Thymus (tissue), 11 donors: ENCODE results near the gene SBNO1. TPM values are rescaled to one million over a fixed set of nuclear protein-coding genes. Genes with fewer than 3 reads are reported as not detected.

Source experiments
- DNase-seq, 9 donors: peaks; one replicate each; pipeline ENCODE4 v3.0.0-alpha.2; 2013; ENCODE audit warnings: low spot score in 9 of 9, low read depth in 6 of 9, missing footprints in 1 of 9
- H3K27ac ChIP-seq, 2 donors: one replicate each; pipeline ENCODE4 v1.5.1; 2013; ENCODE audit warnings: control low read depth in 1 of 2, low read depth in 1 of 2, low read length in 1 of 2, mild to moderate bottlenecking in 1 of 2, moderate library complexity in 1 of 2
- H3K27me3 ChIP-seq, 2 donors: one replicate each; pipeline ENCODE4 v1.5.1; 2013; ENCODE audit warnings: low read length in 1 of 2; ENCODE audit not compliant: control insufficient read depth in 2 of 2, insufficient read depth in 1 of 2
- H3K36me3 ChIP-seq, 2 donors: one replicate each; pipeline ENCODE4 v1.5.1; 2013; ENCODE audit warnings: low read length in 1 of 2, mild to moderate bottlenecking in 1 of 2, moderate library complexity in 1 of 2; ENCODE audit not compliant: control insufficient read depth in 2 of 2, insufficient read depth in 2 of 2
- H3K4me1 ChIP-seq, 2 donors: one replicate each; pipeline ENCODE4 v1.5.1; 2013; ENCODE audit warnings: low read length in 2 of 2; ENCODE audit not compliant: control insufficient read depth in 2 of 2, insufficient read depth in 2 of 2
- H3K4me3 ChIP-seq, 2 donors: one replicate each; pipeline ENCODE4 v1.5.1; 2013; ENCODE audit warnings: low read length in 2 of 2, control low read depth in 1 of 2, mild to moderate bottlenecking in 1 of 2
- H3K9me3 ChIP-seq, 2 donors: one replicate each; pipeline ENCODE4 v1.5.1; 2013; ENCODE audit warnings: low read length in 1 of 2, mild to moderate bottlenecking in 1 of 2; ENCODE audit not compliant: control insufficient read depth in 2 of 2, insufficient read depth in 1 of 2
- WGBS: extraction: QIAGEN DNeasy Blood & Tissue Kit; methylation state at CpG from one replicate; pipeline ENCODE4 v1.1.7; 2013; 5-methylcytosine and 5-hydroxymethylcytosine counted together
- polyA plus RNA-seq: library from polyadenylated mRNA; stranded (reverse); fragments of 200-250 nt; gene quantifications from one replicate; pipeline ENCODE4 v1.2.3, GENCODE V29; 2013
- total RNA-seq: library from RNA; stranded (reverse); fragments of 120-200 nt; gene quantifications from one replicate; pipeline ENCODE4 v1.2.4, GENCODE V29; 2013
- donor health status: healthy.

The SBNO1 gene
- total and polyA plus RNA-seq, 2 donors, result 7.7 to 22.9 TPM

DNA sequence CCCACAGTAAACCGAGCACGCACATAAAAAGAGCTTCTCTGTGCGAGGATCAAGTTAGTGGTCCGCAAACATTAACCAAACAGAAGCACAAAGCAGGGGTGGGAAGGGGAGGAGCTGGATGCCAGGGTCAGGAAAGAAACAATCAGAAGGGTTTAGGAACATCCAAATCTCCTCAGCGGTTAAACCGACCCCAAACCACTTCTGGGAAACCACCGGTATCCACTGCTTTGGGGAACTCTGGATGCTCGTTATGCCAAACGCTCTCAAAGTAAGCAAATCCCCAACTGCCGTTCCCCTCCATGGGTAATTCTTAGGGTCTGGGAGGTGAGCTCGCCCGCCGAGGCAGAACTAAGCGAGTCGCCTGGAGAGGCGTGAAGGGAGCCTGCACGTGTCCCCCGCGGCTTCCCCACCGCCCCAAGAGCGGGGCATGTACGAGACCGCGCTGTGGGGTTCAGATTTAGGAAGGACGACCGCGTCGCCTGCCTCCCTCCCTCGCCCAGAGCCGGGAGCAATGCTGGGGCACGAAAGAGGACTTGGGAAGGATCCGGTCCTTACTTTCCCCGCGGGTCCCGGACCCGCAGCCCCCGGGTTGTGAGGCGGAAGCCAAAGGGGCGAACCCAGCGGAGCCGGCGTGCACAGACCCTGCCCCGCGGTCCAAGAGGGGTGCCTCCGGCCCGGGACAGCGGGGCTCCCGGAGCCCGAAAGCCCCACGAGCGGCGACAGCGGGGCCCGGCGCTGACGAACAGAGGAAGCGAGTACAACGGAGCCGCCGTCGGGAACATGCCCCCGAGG, 711 bp downstream of the SBNO1 start:
- H3K4me1 ChIP-seq, result peaks cover 7 to 11% of the 10 kb centered on the region in 2 donors
- DNase-seq, result peak in 5 of 9 donors; percentile 11 to 53 (median 26)
- H3K9me3 ChIP-seq, result no peaks in the 10 kb centered on the region
- H3K27ac ChIP-seq, result peak overlapping the region; percentile 79 to 90
- WGBS, result under 1% methylated on average over 62 of the region's 62 CpGs
- H3K36me3 ChIP-seq, result peaks cover 5 to 11% of the 10 kb centered on the region in 2 donors
- H3K27me3 ChIP-seq, result no peaks in the 10 kb centered on the region
- peak overlapping the region; percentile 75 to 93 for H3K4me3 ChIP-seq

DNA sequence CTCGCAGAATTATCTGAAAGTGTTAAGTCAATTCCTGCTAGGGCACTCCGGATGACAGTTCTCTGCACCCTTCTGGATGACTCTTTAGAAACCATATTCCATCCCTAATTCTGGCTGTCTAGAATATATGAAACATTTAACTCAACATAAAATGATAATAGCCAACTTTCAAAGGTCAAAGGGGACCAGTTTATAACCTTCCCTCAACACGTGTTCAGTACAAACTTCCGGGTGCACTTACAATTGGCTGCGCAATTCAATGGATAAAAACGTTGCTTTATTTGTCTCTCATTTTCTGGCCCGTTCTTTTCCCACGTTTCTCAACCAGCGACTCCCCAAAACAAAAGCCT, 1.3 kb downstream of the SBNO1 start:
- WGBS, result 7% methylated on average over 9 of the region's 9 CpGs
- Histone ChIP-seq H3K27me3 (no peaks in the 10 kb centered on the region), H3K36me3 (peaks cover 5 to 11% of the 10 kb centered on the region in 2 donors), H3K4me3 (peak overlapping the region; percentile 75 to 93), H3K9me3 (no peaks in the 10 kb centered on the region), H3K27ac (peak overlapping the region in 1 of 2 donors; percentile 79), H3K4me1 (peaks cover 7 to 11% of the 10 kb centered on the region in 2 donors)
- peak in 1 of 9 donors; percentile 17 for DNase-seq

DNA sequence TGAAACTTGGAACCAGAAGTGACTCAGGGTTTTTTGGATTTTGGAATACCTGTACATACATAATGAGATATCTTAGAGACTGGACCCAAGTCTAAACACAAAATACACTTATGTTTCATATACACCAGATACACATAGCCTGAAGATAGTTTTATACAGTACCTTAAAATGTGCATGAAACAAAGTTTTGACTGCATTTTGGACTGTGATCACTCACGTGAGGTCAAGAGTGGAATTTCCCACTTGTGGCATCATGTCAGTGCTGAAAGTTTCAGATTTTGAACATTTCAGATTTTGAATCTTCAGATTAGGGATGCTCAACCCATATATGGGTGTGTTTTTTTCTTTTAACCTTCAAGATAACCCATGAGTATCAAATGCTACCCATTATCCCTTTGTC, 6.6 kb downstream of the SBNO1 start:
- H3K9me3 ChIP-seq, result no peaks in the 10 kb centered on the region
- DNase-seq, result no peak
- H3K27me3 ChIP-seq, result no peaks in the 10 kb centered on the region
- H3K4me3 ChIP-seq, result no peak overlapping the region
- peaks cover 9 to 29% of the 10 kb centered on the region in 2 donors for H3K36me3 ChIP-seq
- 95% methylated on average over 1 of the region's 1 CpG for WGBS
- H3K27ac ChIP-seq, result no peak overlapping the region
- peaks cover 4 to 5% of the 10 kb centered on the region in 2 donors for H3K4me1 ChIP-seq

DNA sequence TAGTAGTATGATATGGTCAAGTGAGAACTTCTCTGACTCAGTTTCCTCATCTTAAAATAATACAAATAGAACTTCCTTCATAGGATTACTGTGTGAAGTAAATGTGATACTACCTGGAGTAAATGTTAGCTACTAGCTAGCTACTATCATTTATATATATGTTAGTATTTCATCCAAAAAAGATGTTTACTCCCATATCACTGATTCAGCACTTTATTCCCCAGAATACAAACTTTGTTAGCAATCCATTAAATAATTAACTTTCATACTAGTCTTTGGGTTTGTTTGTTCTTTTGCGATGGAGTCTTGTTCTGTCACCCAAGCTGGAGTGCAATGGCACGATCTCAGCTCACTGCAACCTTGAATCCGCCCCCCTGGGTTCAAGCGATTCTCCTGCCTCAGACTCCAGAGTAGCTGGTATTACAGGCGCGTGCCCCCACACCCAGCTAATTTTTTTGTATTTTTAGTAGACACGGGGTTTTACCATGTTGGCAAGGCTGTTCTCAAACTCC, 8.4 kb downstream of the SBNO1 start:
- peaks cover 14 to 25% of the 10 kb centered on the region in 2 donors for H3K36me3 ChIP-seq
- WGBS, result 84% methylated on average over 7 of the region's 7 CpGs
- H3K27ac ChIP-seq, result no peak overlapping the region
- H3K27me3 ChIP-seq, result no peaks in the 10 kb centered on the region
- no peaks in the 10 kb centered on the region for H3K4me1 ChIP-seq
- no peaks in the 10 kb centered on the region for H3K9me3 ChIP-seq
- no peak overlapping the region for H3K4me3 ChIP-seq
- DNase-seq, result no peak

DNA sequence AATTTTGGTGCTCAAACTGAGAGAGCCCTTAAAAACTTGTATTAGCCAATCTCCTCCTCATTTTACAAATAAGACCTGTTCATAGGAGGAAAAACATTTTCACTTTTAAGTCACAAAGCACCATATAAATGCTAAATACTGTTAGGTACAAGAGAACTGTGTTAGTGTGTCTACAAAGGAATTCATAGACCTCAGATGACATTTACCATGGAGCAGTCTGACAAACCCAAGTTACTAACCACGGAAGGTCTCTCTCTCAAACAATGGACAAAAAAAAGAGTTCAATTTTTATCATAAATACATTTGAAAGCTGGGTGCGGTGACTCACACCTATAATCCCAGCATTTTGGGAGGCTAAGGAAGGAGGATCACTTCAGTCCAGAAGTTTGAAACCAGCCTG, 10.0 kb downstream of the SBNO1 start:
- DNase-seq, result no peak
- Histone ChIP-seq H3K4me3 (no peak overlapping the region), H3K36me3 (peaks cover 12 to 24% of the 10 kb centered on the region in 2 donors), H3K27me3 (no peaks in the 10 kb centered on the region), H3K9me3 (no peaks in the 10 kb centered on the region), H3K4me1 (no peaks in the 10 kb centered on the region), H3K27ac (no peak overlapping the region)
- 92% methylated on average over 2 of the region's 2 CpGs for WGBS

DNA sequence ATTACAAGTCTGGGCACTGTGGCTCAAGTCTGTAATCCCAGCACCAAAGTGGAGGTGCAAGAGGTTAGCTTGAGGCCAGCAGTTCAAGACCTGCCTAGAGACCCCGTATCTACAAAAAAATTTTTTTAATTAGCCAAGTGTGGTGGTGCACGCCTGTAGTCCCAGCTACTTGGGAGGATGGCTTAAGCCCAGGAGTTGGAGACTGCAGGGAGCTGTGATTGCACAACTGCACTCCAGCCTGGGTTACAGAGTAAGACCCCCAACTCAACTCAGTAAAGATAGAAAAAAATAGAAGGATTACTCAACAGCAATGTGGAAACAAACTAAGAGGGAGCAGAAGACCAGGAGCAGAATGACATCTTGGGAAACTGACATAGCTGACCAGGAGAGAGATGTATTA, 13.3 kb downstream of the SBNO1 start:
- DNase-seq, result no peak
- H3K27me3 ChIP-seq, result no peaks in the 10 kb centered on the region
- H3K9me3 ChIP-seq, result no peaks in the 10 kb centered on the region
- H3K36me3 ChIP-seq, result peaks cover 26 to 47% of the 10 kb centered on the region in 2 donors
- H3K4me1 ChIP-seq, result no peaks in the 10 kb centered on the region
- over 99% methylated on average over 2 of the region's 2 CpGs for WGBS
- no peak overlapping the region for H3K4me3 ChIP-seq
- no peak overlapping the region for H3K27ac ChIP-seq

DNA sequence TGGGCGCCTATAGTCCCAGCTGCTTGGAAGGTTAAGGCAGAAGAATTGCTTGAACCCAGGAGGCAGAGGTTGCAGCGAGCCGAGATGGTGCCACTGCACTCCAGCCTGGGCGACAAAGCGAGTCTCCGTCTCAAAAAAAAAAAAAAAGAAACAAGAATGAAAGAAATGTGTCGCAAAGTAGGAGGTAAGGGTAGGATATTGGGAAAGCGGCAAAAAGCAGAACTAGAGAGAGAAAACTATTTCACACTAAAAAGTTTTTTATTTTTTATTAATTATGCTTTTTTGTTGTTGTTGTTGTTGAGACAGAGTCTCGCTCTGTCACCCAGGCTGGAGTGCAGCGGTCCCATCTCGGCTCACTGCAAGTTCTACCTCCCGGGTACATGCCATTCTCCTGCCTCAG, 17.7 kb downstream of the SBNO1 start:
- no peak overlapping the region for H3K4me3 ChIP-seq
- H3K27ac ChIP-seq, result no peak overlapping the region
- peaks cover 46 to 69% of the 10 kb centered on the region in 2 donors for H3K36me3 ChIP-seq
- H3K27me3 ChIP-seq, result no peaks in the 10 kb centered on the region
- no peaks in the 10 kb centered on the region for H3K4me1 ChIP-seq
- DNase-seq, result no peak
- WGBS, result 97% methylated on average over 12 of the region's 12 CpGs
- no peaks in the 10 kb centered on the region for H3K9me3 ChIP-seq

DNA sequence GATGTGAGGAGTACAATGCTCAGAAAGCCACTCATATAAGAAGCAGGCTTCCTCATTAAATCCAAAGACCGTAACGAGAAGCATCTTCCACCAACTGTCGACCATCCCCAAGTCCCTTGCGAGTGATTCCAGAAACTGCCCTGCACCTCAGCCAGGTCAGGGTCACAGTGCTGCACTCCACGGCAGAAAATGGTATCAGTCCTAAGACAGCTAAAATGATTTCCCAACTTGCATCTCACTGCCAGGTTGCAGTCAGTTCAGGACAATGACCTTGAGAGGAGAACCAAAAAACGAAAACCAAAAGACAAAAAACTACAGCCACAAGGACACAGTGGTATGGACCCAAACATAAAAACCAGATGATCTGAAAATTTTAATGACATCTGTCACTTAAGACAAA, 20.6 kb downstream of the SBNO1 start:
- H3K27ac ChIP-seq, result no peak overlapping the region
- no peaks in the 10 kb centered on the region for H3K27me3 ChIP-seq
- H3K4me1 ChIP-seq, result no peaks in the 10 kb centered on the region
- H3K36me3 ChIP-seq, result peaks cover 53 to 89% of the 10 kb centered on the region in 2 donors
- whole genome bisulfite sequencing, result 99% methylated on average over 6 of the region's 6 CpGs
- DNase-seq, result no peak
- H3K9me3 ChIP-seq, result no peaks in the 10 kb centered on the region
- H3K4me3 ChIP-seq, result no peak overlapping the region

DNA sequence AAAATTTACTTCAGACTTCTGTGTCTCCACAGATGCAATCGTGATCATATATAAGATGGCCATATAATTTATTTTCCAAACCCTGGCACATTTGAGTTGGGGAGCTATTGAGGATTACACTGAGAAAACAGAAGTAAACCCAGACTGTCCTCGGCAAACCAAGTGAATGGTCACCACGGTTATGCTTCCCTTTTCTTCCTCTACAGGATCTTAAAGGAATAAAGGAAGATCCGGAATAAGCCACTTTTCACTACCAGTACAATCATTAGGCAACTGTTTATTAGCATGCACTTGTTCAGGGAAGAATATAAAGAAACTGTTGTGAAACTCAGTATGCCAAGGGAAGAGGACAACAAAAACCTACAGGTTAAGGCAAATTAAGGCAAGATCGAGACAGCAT, 27.6 kb downstream of the SBNO1 start:
- no peaks in the 10 kb centered on the region for H3K9me3 ChIP-seq

More for the DNA sequence above, 27.6 kb downstream of the SBNO1 start:
- Histone ChIP-seq H3K4me3 (no peak overlapping the region), H3K27ac (no peak overlapping the region), H3K36me3 (peaks cover 42 to 82% of the 10 kb centered on the region in 2 donors), H3K27me3 (no peaks in the 10 kb centered on the region), H3K4me1 (no peaks in the 10 kb centered on the region)
- DNase-seq, result no peak
- WGBS, result 97% methylated on average over 5 of the region's 5 CpGs
